ENCODE measurements around the gene PANK3.

PANK3 gene

DNA sequence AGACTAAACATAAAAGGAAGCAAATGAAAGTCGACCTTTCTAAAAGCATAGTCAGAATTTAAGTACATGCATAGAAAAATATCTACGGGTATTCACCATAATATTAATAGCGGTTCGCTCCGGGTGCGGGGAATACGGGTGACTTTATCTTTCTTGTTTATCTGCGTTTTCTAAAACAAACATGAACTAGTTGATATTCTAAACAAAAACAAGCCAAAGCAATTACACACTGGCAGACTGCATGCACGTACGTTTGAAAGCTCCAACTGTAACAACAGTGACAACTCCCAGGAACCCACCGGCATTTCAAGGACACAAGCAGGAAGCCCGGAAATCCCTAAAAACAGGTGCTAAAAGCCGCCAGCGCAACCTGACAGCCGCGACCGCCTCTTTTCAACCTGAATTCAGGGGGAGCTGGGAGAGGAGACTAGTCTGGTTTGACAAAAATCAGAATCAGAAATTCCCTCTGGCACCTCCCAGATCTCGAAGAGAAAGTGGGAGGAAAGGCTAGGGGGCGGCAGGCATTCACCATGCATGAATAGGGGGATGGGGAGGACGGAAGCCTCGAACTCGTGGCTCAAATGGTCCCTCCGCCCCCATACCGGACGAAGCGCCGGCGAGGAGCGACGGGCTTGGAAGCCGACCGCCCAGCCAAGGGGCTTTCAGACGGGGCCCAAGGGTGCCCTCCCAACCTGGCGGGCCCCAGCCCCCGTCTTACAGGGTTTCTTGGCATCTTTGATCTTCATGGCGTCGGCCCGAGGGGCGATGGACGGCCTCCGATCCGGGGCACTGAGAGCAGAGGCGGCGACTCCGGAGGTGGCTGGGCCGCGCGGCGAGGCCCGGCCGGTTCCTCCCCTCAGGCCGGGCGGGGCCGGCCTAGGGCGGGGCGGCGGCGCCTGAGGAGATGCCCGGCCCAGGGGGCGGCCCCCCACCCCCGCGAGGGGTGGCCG lies at the start of gene PANK3:
Gene PANK3 (minus strand): TSS at position 831 of the 950 bp plus-strand sequence. CDS start 85 bp downstream, at position 746.
- H3K27me3 ChIP-seq (ENCODE audit: control insufficient read depth in 1 of 2, insufficient read depth in 2 of 2, low read length in 2 of 2), result no peaks in the 10 kb centered on the region
- H3K27ac ChIP-seq (ENCODE audit: low read length), result peak within 1 kb of the TSS; percentile 93
- no peaks in the 10 kb centered on the region for H3K36me3 ChIP-seq (ENCODE audit: control insufficient read depth in 2 of 2, insufficient read depth in 2 of 2, low read length in 2 of 2)
- peaks cover 12% of the 10 kb centered on the region for H3K4me1 ChIP-seq (ENCODE audit: control insufficient read depth, insufficient read depth, low read length)
- no peaks in the 10 kb centered on the region for H3K9me3 ChIP-seq (ENCODE audit: control insufficient read depth in 2 of 2, low read length in 2 of 2)
- peak within 1 kb of the TSS; percentile 95 to 97 for H3K9ac ChIP-seq (ENCODE audit: low read length in 2 of 2)
- peak within 1 kb of the TSS; percentile 93 to 97 for H3K4me3 ChIP-seq (ENCODE audit: low read length in 2 of 2)

DNA sequence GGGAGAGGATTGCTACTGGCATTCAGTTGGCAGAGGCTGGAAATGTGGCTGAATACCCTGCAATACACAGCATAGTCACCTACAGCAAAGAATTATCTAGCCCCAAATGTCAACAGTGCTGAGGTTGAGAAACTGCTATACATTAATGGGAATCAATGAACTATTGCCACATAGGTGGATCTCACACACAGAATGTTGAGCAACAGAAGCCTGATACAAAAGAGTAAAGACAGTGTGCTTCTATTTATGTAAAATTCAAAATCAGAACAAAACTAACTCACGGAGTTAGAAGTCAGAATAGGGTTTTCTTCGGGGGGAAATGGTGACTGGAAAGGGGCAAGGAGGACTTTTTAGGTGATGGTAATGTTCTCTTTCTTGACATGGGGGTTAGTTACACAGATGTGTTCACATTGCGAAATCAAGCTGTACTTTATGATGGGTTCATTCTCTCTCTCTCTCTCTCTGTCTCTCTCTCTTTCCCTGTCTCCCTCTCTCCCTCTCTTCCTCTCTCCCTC lies 45.7 kb upstream of the PANK3 start:
- Histone ChIP-seq H3K9me3 (ENCODE audit: control insufficient read depth in 2 of 2, low read length in 2 of 2) (peaks cover 0 to 2% of the 10 kb centered on the region in 2 donors), H3K36me3 (ENCODE audit: control insufficient read depth in 2 of 2, insufficient read depth in 2 of 2, low read length in 2 of 2) (no peaks in the 10 kb centered on the region), H3K4me1 (ENCODE audit: control insufficient read depth, insufficient read depth, low read length) (no peaks in the 10 kb centered on the region), H3K27ac (ENCODE audit: low read length) (no peak overlapping the region), H3K9ac (ENCODE audit: low read length in 2 of 2) (no peak overlapping the region), H3K4me3 (ENCODE audit: low read length in 2 of 2) (no peak overlapping the region), H3K27me3 (ENCODE audit: control insufficient read depth in 1 of 2, insufficient read depth in 2 of 2, low read length in 2 of 2) (peaks cover 0 to 2% of the 10 kb centered on the region in 2 donors)

DNA sequence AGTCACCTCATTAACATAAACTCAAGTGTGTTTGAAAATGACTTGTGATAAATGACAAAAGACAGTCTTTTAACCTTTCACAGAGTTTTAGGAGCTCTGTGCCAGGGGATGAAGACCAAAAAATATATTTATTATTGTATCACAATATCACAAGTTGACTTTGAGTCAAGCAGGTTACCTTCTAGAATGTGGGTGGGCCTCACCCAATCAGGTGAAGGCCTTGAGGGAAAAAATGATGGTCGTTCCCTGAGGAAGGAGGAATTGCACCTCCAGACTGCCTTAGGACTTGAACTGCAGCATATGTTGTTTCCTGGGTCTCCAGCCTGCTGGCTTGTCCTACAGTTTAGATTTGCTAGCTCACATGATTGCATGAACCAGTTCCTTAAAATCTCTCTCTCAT lies 41.6 kb upstream of the PANK3 start:
- Histone ChIP-seq H3K9ac (ENCODE audit: low read length in 2 of 2) (no peak overlapping the region), H3K36me3 (ENCODE audit: control insufficient read depth in 2 of 2, insufficient read depth in 2 of 2, low read length in 2 of 2) (no peaks in the 10 kb centered on the region), H3K27me3 (ENCODE audit: control insufficient read depth in 1 of 2, insufficient read depth in 2 of 2, low read length in 2 of 2) (no peaks in the 10 kb centered on the region), H3K4me3 (ENCODE audit: low read length in 2 of 2) (no peak overlapping the region), H3K4me1 (ENCODE audit: control insufficient read depth, insufficient read depth, low read length) (no peaks in the 10 kb centered on the region), H3K27ac (ENCODE audit: low read length) (no peak overlapping the region), H3K9me3 (ENCODE audit: control insufficient read depth in 2 of 2, low read length in 2 of 2) (no peaks in the 10 kb centered on the region)

DNA sequence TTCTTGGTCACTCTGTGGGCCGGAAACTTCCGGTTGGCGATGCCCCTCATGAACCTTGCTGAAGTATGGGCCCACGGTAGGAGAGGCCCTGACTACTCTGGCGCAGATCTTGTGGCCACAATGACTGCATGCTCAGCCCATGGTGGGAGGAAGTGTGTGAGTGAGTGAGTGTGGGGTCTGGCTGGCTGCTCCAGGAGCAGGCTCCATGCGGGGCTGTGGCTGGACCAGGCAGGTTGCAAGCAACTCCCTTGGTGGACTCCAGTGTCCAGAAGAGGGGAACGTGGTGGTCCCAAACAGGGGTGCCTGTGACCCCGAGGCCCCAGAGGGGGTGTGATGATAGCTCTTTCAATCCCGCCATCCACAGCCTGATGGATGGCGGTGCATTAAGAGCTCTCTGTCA lies 35.5 kb upstream of the PANK3 start:
- Histone ChIP-seq H3K27me3 (ENCODE audit: control insufficient read depth in 1 of 2, insufficient read depth in 2 of 2, low read length in 2 of 2) (no peaks in the 10 kb centered on the region), H3K27ac (ENCODE audit: low read length) (no peak overlapping the region), H3K4me1 (ENCODE audit: control insufficient read depth, insufficient read depth, low read length) (no peaks in the 10 kb centered on the region), H3K9me3 (ENCODE audit: control insufficient read depth in 2 of 2, low read length in 2 of 2) (no peaks in the 10 kb centered on the region), H3K4me3 (ENCODE audit: low read length in 2 of 2) (no peak overlapping the region), H3K9ac (ENCODE audit: low read length in 2 of 2) (no peak overlapping the region), H3K36me3 (ENCODE audit: control insufficient read depth in 2 of 2, insufficient read depth in 2 of 2, low read length in 2 of 2) (no peaks in the 10 kb centered on the region)

DNA sequence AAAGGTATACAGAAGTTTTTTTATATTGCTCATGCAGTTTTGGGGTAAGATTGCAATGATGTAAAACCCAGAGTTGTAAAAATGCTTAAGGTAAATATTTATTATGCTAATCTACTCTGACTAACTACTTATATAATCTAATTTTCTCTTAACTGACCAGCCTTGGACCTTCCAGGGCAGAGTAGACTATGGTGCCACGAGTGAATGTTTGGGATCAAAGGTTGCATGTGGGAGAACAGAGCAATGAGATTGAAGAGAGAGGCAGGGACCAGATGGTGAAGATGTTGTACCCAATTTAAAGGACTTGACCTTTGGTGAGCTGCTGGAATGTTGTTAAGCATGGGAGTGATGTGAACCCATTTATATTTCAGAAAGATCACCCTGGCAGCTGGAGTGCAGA lies 34.8 kb upstream of the PANK3 start:
- Histone ChIP-seq H3K36me3 (ENCODE audit: control insufficient read depth in 2 of 2, insufficient read depth in 2 of 2, low read length in 2 of 2) (no peaks in the 10 kb centered on the region), H3K27me3 (ENCODE audit: control insufficient read depth in 1 of 2, insufficient read depth in 2 of 2, low read length in 2 of 2) (no peaks in the 10 kb centered on the region), H3K4me3 (ENCODE audit: low read length in 2 of 2) (no peak overlapping the region), H3K9me3 (ENCODE audit: control insufficient read depth in 2 of 2, low read length in 2 of 2) (no peaks in the 10 kb centered on the region), H3K4me1 (ENCODE audit: control insufficient read depth, insufficient read depth, low read length) (no peaks in the 10 kb centered on the region), H3K27ac (ENCODE audit: low read length) (no peak overlapping the region), H3K9ac (ENCODE audit: low read length in 2 of 2) (no peak overlapping the region)

GRCh38 chr5:168613396-168613795 lies 34.2 kb upstream of the PANK3 start:
- H3K27me3 ChIP-seq (ENCODE audit: control insufficient read depth in 1 of 2, insufficient read depth in 2 of 2, low read length in 2 of 2), result no peaks in the 10 kb centered on the region
- no peaks in the 10 kb centered on the region for H3K4me1 ChIP-seq (ENCODE audit: control insufficient read depth, insufficient read depth, low read length)
- H3K4me3 ChIP-seq (ENCODE audit: low read length in 2 of 2), result no peak overlapping the region
- H3K9me3 ChIP-seq (ENCODE audit: control insufficient read depth in 2 of 2, low read length in 2 of 2), result no peaks in the 10 kb centered on the region
- H3K9ac ChIP-seq (ENCODE audit: low read length in 2 of 2), result no peak overlapping the region
- no peaks in the 10 kb centered on the region for H3K36me3 ChIP-seq (ENCODE audit: control insufficient read depth in 2 of 2, insufficient read depth in 2 of 2, low read length in 2 of 2)
- H3K27ac ChIP-seq (ENCODE audit: low read length), result no peak overlapping the region

DNA sequence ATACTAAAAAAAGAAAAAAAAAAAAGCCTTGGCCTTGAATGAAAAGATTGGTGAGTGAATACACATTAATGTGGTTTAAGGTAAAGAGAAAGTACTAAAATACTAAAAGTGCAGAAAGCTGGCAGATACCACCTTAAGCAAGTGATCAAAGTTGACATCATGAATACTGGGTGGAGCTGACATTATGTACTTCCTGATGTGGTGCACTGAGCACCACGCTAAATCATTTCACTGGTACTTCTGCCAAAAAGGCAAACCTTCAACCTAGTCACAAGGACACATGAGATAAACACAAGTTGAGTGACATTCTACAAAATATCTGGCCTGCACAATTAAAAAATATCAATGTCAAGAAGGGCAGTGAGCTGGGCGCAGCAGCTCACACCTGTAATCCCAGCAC lies 33.8 kb upstream of the PANK3 start:
- no peak overlapping the region for H3K9ac ChIP-seq (ENCODE audit: low read length in 2 of 2)
- H3K27ac ChIP-seq (ENCODE audit: low read length), result no peak overlapping the region
- no peaks in the 10 kb centered on the region for H3K9me3 ChIP-seq (ENCODE audit: control insufficient read depth in 2 of 2, low read length in 2 of 2)
- H3K4me1 ChIP-seq (ENCODE audit: control insufficient read depth, insufficient read depth, low read length), result no peaks in the 10 kb centered on the region
- H3K4me3 ChIP-seq (ENCODE audit: low read length in 2 of 2), result no peak overlapping the region
- H3K36me3 ChIP-seq (ENCODE audit: control insufficient read depth in 2 of 2, insufficient read depth in 2 of 2, low read length in 2 of 2), result no peaks in the 10 kb centered on the region
- H3K27me3 ChIP-seq (ENCODE audit: control insufficient read depth in 1 of 2, insufficient read depth in 2 of 2, low read length in 2 of 2), result no peaks in the 10 kb centered on the region

- no peaks in the 10 kb centered on the region for H3K27me3 ChIP-seq (ENCODE audit: control insufficient read depth in 1 of 2, insufficient read depth in 2 of 2, low read length in 2 of 2)
- no peaks in the 10 kb centered on the region for H3K4me1 ChIP-seq (ENCODE audit: control insufficient read depth, insufficient read depth, low read length)
- no peak overlapping the region for H3K4me3 ChIP-seq (ENCODE audit: low read length in 2 of 2)
- no peaks in the 10 kb centered on the region for H3K9me3 ChIP-seq (ENCODE audit: control insufficient read depth in 2 of 2, low read length in 2 of 2)
- no peak overlapping the region for H3K27ac ChIP-seq (ENCODE audit: low read length)
- no peak overlapping the region for H3K9ac ChIP-seq (ENCODE audit: low read length in 2 of 2)
- no peaks in the 10 kb centered on the region for H3K36me3 ChIP-seq (ENCODE audit: control insufficient read depth in 2 of 2, insufficient read depth in 2 of 2, low read length in 2 of 2)
Measured at GRCh38 chr5:168612123-168612522, 33.0 kb upstream of the PANK3 start.

GRCh38 chr5:168611165-168611564 lies 32.0 kb upstream of the PANK3 start:
- Histone ChIP-seq H3K27me3 (ENCODE audit: control insufficient read depth in 1 of 2, insufficient read depth in 2 of 2, low read length in 2 of 2) (no peaks in the 10 kb centered on the region), H3K27ac (ENCODE audit: low read length) (no peak overlapping the region), H3K36me3 (ENCODE audit: control insufficient read depth in 2 of 2, insufficient read depth in 2 of 2, low read length in 2 of 2) (no peaks in the 10 kb centered on the region), H3K9ac (ENCODE audit: low read length in 2 of 2) (no peak overlapping the region), H3K4me3 (ENCODE audit: low read length in 2 of 2) (no peak overlapping the region), H3K9me3 (ENCODE audit: control insufficient read depth in 2 of 2, low read length in 2 of 2) (no peaks in the 10 kb centered on the region), H3K4me1 (ENCODE audit: control insufficient read depth, insufficient read depth, low read length) (no peaks in the 10 kb centered on the region)

- Histone ChIP-seq H3K4me1 (ENCODE audit: control insufficient read depth, insufficient read depth, low read length) (no peaks in the 10 kb centered on the region), H3K27ac (ENCODE audit: low read length) (no peak overlapping the region), H3K4me3 (ENCODE audit: low read length in 2 of 2) (no peak overlapping the region), H3K9me3 (ENCODE audit: control insufficient read depth in 2 of 2, low read length in 2 of 2) (no peaks in the 10 kb centered on the region), H3K9ac (ENCODE audit: low read length in 2 of 2) (no peak overlapping the region), H3K27me3 (ENCODE audit: control insufficient read depth in 1 of 2, insufficient read depth in 2 of 2, low read length in 2 of 2) (peaks cover 0 to 2% of the 10 kb centered on the region in 2 donors), H3K36me3 (ENCODE audit: control insufficient read depth in 2 of 2, insufficient read depth in 2 of 2, low read length in 2 of 2) (no peaks in the 10 kb centered on the region)
Measured at GRCh38 chr5:168609806-168610482, 30.8 kb upstream of the PANK3 start.

All from stomach smooth muscle (tissue), 2 donors.